Endometrial microvascular endothelial cells (primary cell): ENCODE results near the gene PARD6B. TPM values are rescaled to one million over a fixed set of nuclear protein-coding genes. Genes with fewer than 3 reads are reported as not detected.

ENCODE experiments used
- in situ Hi-C: cut with HindIII; loops from 2 replicates; pipeline ENCODE4 v1.10.0; 2017; ENCODE audit warnings: low sequenced_read_pairs, low pct_unique_long_range_greater_than_20kb; ENCODE audit errors: inconsistent ontology term
- total RNA-seq: library from RNA; depleted of rRNA; stranded (reverse); fragments of >200 nt; gene quantifications from one replicate; pipeline ENCODE4 v1.2.3, GENCODE V29; 2015; ENCODE audit errors: inconsistent ontology term

The PARD6B gene
- total RNA-seq, 1 donor from 2014 or later: not detected

- in situ Hi-C loops: loop anchor here (5.0 kb wide), 1 partner anchor 38 kb away; no protein-coding TSS in a partner anchor
Observed at GRCh38 chr20:50734730-50735679, 3.6 kb downstream of the PARD6B start.

- in situ Hi-C loops: no loop called here
Observed at GRCh38 chr20:50735813-50736212, 4.4 kb downstream of the PARD6B start.

- in situ Hi-C loops: no loop called here
Observed at GRCh38 chr20:50737352-50737751, 6.0 kb downstream of the PARD6B start.

GRCh38 chr20:50743087-50743486 is 11.7 kb downstream of the PARD6B start:
- in situ Hi-C loops: no loop called here

- in situ Hi-C loops: no loop called here
Observed at GRCh38 chr20:50744143-50744792, 12.9 kb downstream of the PARD6B start.

- in situ Hi-C loops: no loop called here
Observed at GRCh38 chr20:50745634-50746137, 14.3 kb downstream of the PARD6B start.

GRCh38 chr20:50746138-50746940 is 15.0 kb downstream of the PARD6B start:
- in situ Hi-C loops: no loop called here

GRCh38 chr20:50747275-50747674 is 15.9 kb downstream of the PARD6B start:
- in situ Hi-C loops: no loop called here

DNA sequence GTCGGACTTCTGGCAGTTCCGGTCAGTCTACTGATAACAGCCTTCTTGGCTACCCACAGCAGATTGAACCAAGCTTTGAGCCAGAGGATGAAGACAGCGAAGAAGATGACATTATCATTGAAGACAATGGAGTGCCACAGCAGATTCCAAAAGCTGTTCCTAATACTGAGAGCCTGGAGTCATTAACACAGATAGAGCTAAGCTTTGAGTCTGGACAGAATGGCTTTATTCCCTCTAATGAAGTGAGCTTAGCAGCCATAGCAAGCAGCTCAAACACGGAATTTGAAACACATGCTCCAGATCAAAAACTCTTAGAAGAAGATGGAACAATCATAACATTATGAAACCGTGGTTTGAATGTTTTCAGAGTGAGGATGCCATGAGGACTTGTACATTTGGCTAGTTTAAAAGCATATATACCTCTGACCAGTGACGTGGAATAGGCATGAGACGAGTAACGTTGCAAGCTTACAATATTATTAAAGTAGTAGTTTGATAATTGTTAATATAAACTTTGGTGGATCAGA is 18.8 kb downstream of the PARD6B start:
- in situ Hi-C loops: no loop called here

GRCh38 chr20:50753152-50753551 is 21.8 kb downstream of the PARD6B start:
- in situ Hi-C loops: no loop called here

DNA sequence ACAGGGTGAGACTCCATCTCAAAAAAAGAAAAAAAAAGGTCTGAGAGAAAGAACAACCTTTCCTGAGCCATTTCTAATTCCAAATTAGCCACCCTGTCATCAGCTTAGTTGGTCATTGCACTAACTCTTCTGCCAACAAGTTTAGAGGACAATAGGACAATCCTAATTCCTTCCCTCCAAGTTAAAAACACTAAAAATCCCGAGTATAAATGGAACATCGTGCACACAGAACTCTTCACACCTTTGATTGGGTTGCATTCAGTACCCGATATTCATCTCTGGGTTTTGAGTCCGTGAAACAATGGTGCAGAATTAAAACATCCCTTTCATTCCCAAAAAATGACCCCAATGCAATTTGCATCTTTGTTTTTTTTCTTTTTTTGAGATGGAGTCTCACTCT is 23.0 kb downstream of the PARD6B start:
- in situ Hi-C loops: no loop called here

DNA sequence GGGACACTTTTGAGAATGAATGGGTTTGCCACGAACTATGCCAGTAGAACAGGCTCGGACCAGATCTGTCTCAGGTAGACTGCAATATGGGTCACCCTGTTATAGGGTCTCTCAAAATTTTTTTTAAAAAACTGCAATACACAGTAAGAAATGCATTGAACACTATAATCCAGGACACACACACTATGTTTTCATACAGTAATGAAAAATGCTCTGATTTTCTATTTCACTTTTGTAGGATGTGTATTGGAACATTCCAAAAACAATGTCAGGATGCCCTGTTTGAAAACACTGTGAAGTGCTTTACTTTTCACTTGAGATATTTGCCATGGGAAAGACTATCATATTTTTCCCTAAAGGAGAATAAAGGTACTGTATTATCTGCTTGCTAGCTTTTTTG is 25.1 kb downstream of the PARD6B start:
- in situ Hi-C loops: no loop called here

GRCh38 chr20:50758469-50758868 is 27.1 kb downstream of the PARD6B start:
- in situ Hi-C loops: no loop called here

DNA sequence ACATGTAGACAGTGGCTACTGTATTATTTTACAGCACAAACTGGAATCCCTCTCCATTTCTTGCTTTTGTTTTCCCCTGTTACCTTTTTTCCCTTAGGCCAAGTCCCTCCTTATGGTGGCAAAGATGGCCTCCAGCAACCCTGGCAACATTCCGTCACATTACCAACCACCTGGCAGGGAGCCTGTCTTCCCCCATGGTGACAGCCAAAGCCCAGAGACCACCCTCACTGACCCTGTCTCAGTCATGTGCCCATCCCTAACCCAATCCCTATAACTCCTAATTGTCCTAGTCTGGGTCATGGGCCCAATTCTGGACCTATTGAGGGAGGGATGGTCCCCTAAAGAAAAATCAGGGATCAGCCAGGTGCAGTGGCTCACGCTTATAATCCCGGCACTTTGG is 27.6 kb downstream of the PARD6B start:
- in situ Hi-C loops: no loop called here

- in situ Hi-C loops: no loop called here
Observed at GRCh38 chr20:50759678-50760077, 28.3 kb downstream of the PARD6B start.

GRCh38 chr20:50762045-50762422 is 30.7 kb downstream of the PARD6B start:
- in situ Hi-C loops: no loop called here

- in situ Hi-C loops: no loop called here
Observed at GRCh38 chr20:50762435-50763220, 31.2 kb downstream of the PARD6B start.
